DND-41 (cell line): ENCODE measurements around the gene WAC.

Experiments used
- EZH2 ChIP-seq: IDR thresholded peaks from 3 replicates; pipeline ENCODE4 v1.6.1; 2012; ENCODE audit warnings: borderline replicate concordance, low read depth, mild to moderate bottlenecking, moderate library complexity, low read length, inconsistent platforms; ENCODE audit not compliant: severe bottlenecking
- TF ChIP-seq, protein P1 (sequence below): IDR thresholded peaks from 2 replicates; pipeline ENCODE4 v1.5.1; 2012; ENCODE audit warnings: borderline replicate concordance, low read length, moderate library complexity, mild to moderate bottlenecking; ENCODE audit not compliant: poor library complexity, severe bottlenecking; ENCODE audit errors: extremely low read depth

DNA sequence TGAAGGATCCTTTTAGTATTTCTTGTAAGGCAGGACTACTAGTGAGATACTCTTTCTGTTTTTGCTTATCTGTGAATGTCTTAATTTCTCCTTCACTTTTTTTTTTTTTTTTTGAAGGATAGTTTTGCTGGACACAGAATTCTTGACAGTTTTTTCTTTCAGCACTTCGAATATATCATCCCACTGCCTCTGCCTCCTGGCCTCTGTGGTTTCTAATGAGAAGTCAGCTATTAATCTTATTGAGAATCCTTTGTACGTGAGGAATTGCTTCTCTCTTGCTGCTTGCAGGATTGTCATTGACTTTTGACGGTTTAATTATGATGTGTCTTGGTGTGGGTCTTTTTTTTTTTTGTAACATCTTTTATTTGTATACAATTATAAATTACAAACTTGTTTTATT lies 12.6 kb upstream of the WAC start:
- TF ChIP-seq, protein P1, sequence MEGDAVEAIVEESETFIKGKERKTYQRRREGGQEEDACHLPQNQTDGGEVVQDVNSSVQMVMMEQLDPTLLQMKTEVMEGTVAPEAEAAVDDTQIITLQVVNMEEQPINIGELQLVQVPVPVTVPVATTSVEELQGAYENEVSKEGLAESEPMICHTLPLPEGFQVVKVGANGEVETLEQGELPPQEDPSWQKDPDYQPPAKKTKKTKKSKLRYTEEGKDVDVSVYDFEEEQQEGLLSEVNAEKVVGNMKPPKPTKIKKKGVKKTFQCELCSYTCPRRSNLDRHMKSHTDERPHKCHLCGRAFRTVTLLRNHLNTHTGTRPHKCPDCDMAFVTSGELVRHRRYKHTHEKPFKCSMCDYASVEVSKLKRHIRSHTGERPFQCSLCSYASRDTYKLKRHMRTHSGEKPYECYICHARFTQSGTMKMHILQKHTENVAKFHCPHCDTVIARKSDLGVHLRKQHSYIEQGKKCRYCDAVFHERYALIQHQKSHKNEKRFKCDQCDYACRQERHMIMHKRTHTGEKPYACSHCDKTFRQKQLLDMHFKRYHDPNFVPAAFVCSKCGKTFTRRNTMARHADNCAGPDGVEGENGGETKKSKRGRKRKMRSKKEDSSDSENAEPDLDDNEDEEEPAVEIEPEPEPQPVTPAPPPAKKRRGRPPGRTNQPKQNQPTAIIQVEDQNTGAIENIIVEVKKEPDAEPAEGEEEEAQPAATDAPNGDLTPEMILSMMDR, result no peak
- TF ChIP-seq EZH2, result no peak
